ENCODE measurements around the gene RABL2B.
A peak's percentile ranks its signal among the peaks of the same experiment; 100 is the strongest.
"Not testable (repeated sequence)": the region's sequence is repeated elsewhere in the genome, so short reads cannot be mapped to it uniquely, and the experiment has no call there.

RABL2B gene

GRCh38 chr22:50756949-50757491, 26.4 kb downstream of the RABL2B start:
- H3K4me3 ChIP-seq (ENCODE audit: low read length in 2 of 2): peak overlapping the region; percentile 36 to 71
- H3K27me3 ChIP-seq (ENCODE audit: control insufficient read depth in 1 of 2, insufficient read depth in 2 of 2, low read length in 2 of 2); H3K27ac ChIP-seq (ENCODE audit: low read length); H3K9ac ChIP-seq (ENCODE audit: low read length in 2 of 2); H3K4me1 ChIP-seq (ENCODE audit: control insufficient read depth, insufficient read depth, low read length); H3K36me3 ChIP-seq (ENCODE audit: control insufficient read depth in 2 of 2, insufficient read depth in 2 of 2, low read length in 2 of 2); H3K9me3 ChIP-seq (ENCODE audit: control insufficient read depth in 2 of 2, low read length in 2 of 2): not testable (repeated sequence)

- H3K4me3 ChIP-seq (ENCODE audit: low read length in 2 of 2); H3K4me1 ChIP-seq (ENCODE audit: control insufficient read depth, insufficient read depth, low read length); H3K9me3 ChIP-seq (ENCODE audit: control insufficient read depth in 2 of 2, low read length in 2 of 2); H3K36me3 ChIP-seq (ENCODE audit: control insufficient read depth in 2 of 2, insufficient read depth in 2 of 2, low read length in 2 of 2); H3K27me3 ChIP-seq (ENCODE audit: control insufficient read depth in 1 of 2, insufficient read depth in 2 of 2, low read length in 2 of 2); H3K9ac ChIP-seq (ENCODE audit: low read length in 2 of 2); H3K27ac ChIP-seq (ENCODE audit: low read length): not testable (repeated sequence)
Observed at GRCh38 chr22:50756406-50756805, 27.0 kb downstream of the RABL2B start.

DNA sequence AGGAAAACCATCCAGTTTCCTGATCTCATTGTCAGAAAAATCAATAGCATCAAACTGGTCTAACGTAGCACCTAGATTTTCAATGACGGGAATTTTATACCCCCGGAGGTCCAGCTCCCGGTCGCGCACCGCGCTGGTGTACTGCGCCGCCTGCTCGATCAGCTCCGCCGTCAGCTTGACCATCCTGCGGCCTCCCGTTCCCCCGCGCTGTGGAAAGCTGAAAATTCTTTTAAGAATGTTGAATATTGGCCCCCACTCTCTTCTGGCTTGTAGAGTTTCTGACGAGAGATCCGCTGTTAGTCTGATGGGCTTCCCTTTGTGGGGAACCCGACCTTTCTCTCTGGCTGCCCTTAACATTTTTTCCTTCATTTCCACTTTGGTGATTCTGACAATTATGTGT, 28.2 kb downstream of the RABL2B start:
- H3K4me3 ChIP-seq (ENCODE audit: low read length in 2 of 2); H3K9me3 ChIP-seq (ENCODE audit: control insufficient read depth in 2 of 2, low read length in 2 of 2); H3K27ac ChIP-seq (ENCODE audit: low read length); H3K27me3 ChIP-seq (ENCODE audit: control insufficient read depth in 1 of 2, insufficient read depth in 2 of 2, low read length in 2 of 2); H3K9ac ChIP-seq (ENCODE audit: low read length in 2 of 2); H3K36me3 ChIP-seq (ENCODE audit: control insufficient read depth in 2 of 2, insufficient read depth in 2 of 2, low read length in 2 of 2); H3K4me1 ChIP-seq (ENCODE audit: control insufficient read depth, insufficient read depth, low read length): not testable (repeated sequence)

DNA sequence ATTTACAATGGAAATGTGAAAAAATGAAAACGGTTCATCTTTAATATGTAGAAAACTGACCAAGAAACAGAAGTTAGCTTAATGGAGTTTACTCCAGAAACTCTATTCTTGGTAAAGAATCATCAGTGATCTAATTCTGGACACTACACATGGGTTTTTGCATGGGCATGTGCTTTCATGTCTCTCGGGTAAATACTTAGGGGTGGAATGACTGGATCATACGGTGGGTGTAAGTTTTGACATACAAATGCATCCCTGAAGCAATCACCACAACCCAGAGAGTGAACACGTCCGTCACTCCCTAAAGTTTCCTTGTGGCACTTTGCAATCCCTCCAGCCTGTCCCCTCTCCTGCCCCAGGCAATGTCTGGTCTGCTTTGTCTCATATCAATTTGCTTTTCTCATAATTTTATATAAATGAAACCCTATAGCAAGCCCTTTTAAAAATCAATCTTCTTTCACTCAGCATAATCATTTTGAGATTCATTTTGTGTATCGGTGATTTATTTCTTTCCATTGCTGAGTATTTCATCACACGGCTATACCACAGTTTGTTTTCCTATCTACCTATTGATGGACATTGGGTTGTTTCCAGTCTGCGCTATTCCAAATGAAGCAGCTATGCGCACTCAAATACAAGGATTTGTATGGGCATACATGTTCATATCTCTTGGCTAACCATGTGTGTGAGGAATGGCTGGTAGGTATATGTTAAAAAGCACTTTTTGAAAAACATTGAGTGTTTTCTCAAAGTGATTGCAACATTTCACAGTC, 33.9 kb downstream of the RABL2B start:
- not testable (repeated sequence) for H3K36me3 ChIP-seq (ENCODE audit: control insufficient read depth in 2 of 2, insufficient read depth in 2 of 2, low read length in 2 of 2); H3K9ac ChIP-seq (ENCODE audit: low read length in 2 of 2); H3K4me1 ChIP-seq (ENCODE audit: control insufficient read depth, insufficient read depth, low read length); H3K4me3 ChIP-seq (ENCODE audit: low read length in 2 of 2); H3K27me3 ChIP-seq (ENCODE audit: control insufficient read depth in 1 of 2, insufficient read depth in 2 of 2, low read length in 2 of 2); H3K9me3 ChIP-seq (ENCODE audit: control insufficient read depth in 2 of 2, low read length in 2 of 2); H3K27ac ChIP-seq (ENCODE audit: low read length)

GRCh38 chr22:50748630-50749029, 34.8 kb downstream of the RABL2B start:
- not testable (repeated sequence) for H3K27me3 ChIP-seq (ENCODE audit: control insufficient read depth in 1 of 2, insufficient read depth in 2 of 2, low read length in 2 of 2); H3K9me3 ChIP-seq (ENCODE audit: control insufficient read depth in 2 of 2, low read length in 2 of 2); H3K27ac ChIP-seq (ENCODE audit: low read length); H3K9ac ChIP-seq (ENCODE audit: low read length in 2 of 2); H3K36me3 ChIP-seq (ENCODE audit: control insufficient read depth in 2 of 2, insufficient read depth in 2 of 2, low read length in 2 of 2); H3K4me3 ChIP-seq (ENCODE audit: low read length in 2 of 2); H3K4me1 ChIP-seq (ENCODE audit: control insufficient read depth, insufficient read depth, low read length)

GRCh38 chr22:50747521-50747920, 35.9 kb downstream of the RABL2B start:
- H3K9ac ChIP-seq (ENCODE audit: low read length in 2 of 2); H3K9me3 ChIP-seq (ENCODE audit: control insufficient read depth in 2 of 2, low read length in 2 of 2); H3K36me3 ChIP-seq (ENCODE audit: control insufficient read depth in 2 of 2, insufficient read depth in 2 of 2, low read length in 2 of 2); H3K27ac ChIP-seq (ENCODE audit: low read length); H3K4me3 ChIP-seq (ENCODE audit: low read length in 2 of 2); H3K4me1 ChIP-seq (ENCODE audit: control insufficient read depth, insufficient read depth, low read length); H3K27me3 ChIP-seq (ENCODE audit: control insufficient read depth in 1 of 2, insufficient read depth in 2 of 2, low read length in 2 of 2): not testable (repeated sequence)

DNA sequence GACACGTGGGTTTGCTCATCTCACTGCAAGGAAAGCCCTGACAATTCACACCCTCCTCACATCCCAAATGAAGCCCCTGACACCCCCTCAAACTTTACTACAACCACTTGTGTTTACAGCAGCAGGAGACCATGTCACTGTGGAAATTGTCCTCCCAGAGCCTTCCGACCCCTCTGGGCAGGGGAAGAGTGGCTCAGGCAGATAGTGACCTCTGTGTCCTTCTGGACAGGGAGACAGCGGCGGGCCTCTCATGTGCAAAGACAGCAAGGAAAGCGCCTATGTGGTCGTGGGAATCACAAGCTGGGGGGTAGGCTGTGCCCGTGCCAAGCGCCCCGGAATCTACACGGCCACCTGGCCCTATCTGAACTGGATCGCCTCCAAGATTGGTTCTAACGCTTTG, 39.0 kb downstream of the RABL2B start:
- H3K27ac ChIP-seq (ENCODE audit: low read length); H3K27me3 ChIP-seq (ENCODE audit: control insufficient read depth in 1 of 2, insufficient read depth in 2 of 2, low read length in 2 of 2); H3K4me1 ChIP-seq (ENCODE audit: control insufficient read depth, insufficient read depth, low read length); H3K9me3 ChIP-seq (ENCODE audit: control insufficient read depth in 2 of 2, low read length in 2 of 2); H3K9ac ChIP-seq (ENCODE audit: low read length in 2 of 2); H3K36me3 ChIP-seq (ENCODE audit: control insufficient read depth in 2 of 2, insufficient read depth in 2 of 2, low read length in 2 of 2); H3K4me3 ChIP-seq (ENCODE audit: low read length in 2 of 2): not testable (repeated sequence)

GRCh38 chr22:50740714-50741113, 42.7 kb downstream of the RABL2B start:
- not testable (repeated sequence) for H3K36me3 ChIP-seq (ENCODE audit: control insufficient read depth in 2 of 2, insufficient read depth in 2 of 2, low read length in 2 of 2); H3K27ac ChIP-seq (ENCODE audit: low read length); H3K27me3 ChIP-seq (ENCODE audit: control insufficient read depth in 1 of 2, insufficient read depth in 2 of 2, low read length in 2 of 2); H3K4me1 ChIP-seq (ENCODE audit: control insufficient read depth, insufficient read depth, low read length); H3K9me3 ChIP-seq (ENCODE audit: control insufficient read depth in 2 of 2, low read length in 2 of 2); H3K4me3 ChIP-seq (ENCODE audit: low read length in 2 of 2); H3K9ac ChIP-seq (ENCODE audit: low read length in 2 of 2)

- no peaks in the 10 kb centered on the region for H3K4me1 ChIP-seq (ENCODE audit: control insufficient read depth, insufficient read depth, low read length)
- H3K27ac ChIP-seq (ENCODE audit: low read length): no peak overlapping the region
Observed at GRCh38 chr22:50739894-50740293, 43.5 kb downstream of the RABL2B start.

GRCh38 chr22:50739279-50739691, 44.2 kb downstream of the RABL2B start:
- H3K4me1 ChIP-seq (ENCODE audit: control insufficient read depth, insufficient read depth, low read length): no peaks in the 10 kb centered on the region
- H3K27ac ChIP-seq (ENCODE audit: low read length): no peak overlapping the region
- H3K36me3 ChIP-seq (ENCODE audit: control insufficient read depth in 2 of 2, insufficient read depth in 2 of 2, low read length in 2 of 2): no peaks in the 10 kb centered on the region
- no peaks in the 10 kb centered on the region for H3K9me3 ChIP-seq (ENCODE audit: control insufficient read depth in 2 of 2, low read length in 2 of 2)
- H3K27me3 ChIP-seq (ENCODE audit: control insufficient read depth in 1 of 2, insufficient read depth in 2 of 2, low read length in 2 of 2): peaks cover 2 to 3% of the 10 kb centered on the region in 2 donors
- no peak overlapping the region for H3K9ac ChIP-seq (ENCODE audit: low read length in 2 of 2)
- no peak overlapping the region for H3K4me3 ChIP-seq (ENCODE audit: low read length in 2 of 2)

More at GRCh38 chr22:50739894-50740293, 43.5 kb downstream of the RABL2B start:
- Histone ChIP-seq H3K27me3 (ENCODE audit: control insufficient read depth in 1 of 2, insufficient read depth in 2 of 2, low read length in 2 of 2) (peaks cover 2 to 3% of the 10 kb centered on the region in 2 donors), H3K4me3 (ENCODE audit: low read length in 2 of 2) (no peak overlapping the region), H3K9me3 (ENCODE audit: control insufficient read depth in 2 of 2, low read length in 2 of 2) (no peaks in the 10 kb centered on the region), H3K9ac (ENCODE audit: low read length in 2 of 2) (no peak overlapping the region), H3K36me3 (ENCODE audit: control insufficient read depth in 2 of 2, insufficient read depth in 2 of 2, low read length in 2 of 2) (no peaks in the 10 kb centered on the region)

- H3K27ac ChIP-seq (ENCODE audit: low read length): no peak overlapping the region
- no peaks in the 10 kb centered on the region for H3K9me3 ChIP-seq (ENCODE audit: control insufficient read depth in 2 of 2, low read length in 2 of 2)
- no peak overlapping the region for H3K9ac ChIP-seq (ENCODE audit: low read length in 2 of 2)
- H3K4me1 ChIP-seq (ENCODE audit: control insufficient read depth, insufficient read depth, low read length): peaks cover 2% of the 10 kb centered on the region
- no peaks in the 10 kb centered on the region for H3K36me3 ChIP-seq (ENCODE audit: control insufficient read depth in 2 of 2, insufficient read depth in 2 of 2, low read length in 2 of 2)
- no peak overlapping the region for H3K4me3 ChIP-seq (ENCODE audit: low read length in 2 of 2)
- H3K27me3 ChIP-seq (ENCODE audit: control insufficient read depth in 1 of 2, insufficient read depth in 2 of 2, low read length in 2 of 2): peaks cover 2 to 3% of the 10 kb centered on the region in 2 donors
Observed at GRCh38 chr22:50738649-50739227, 44.7 kb downstream of the RABL2B start.

All from stomach smooth muscle (tissue), 2 donors.